Measurements from ENCODE around the gene RNU6-7.

Gene RNU6-7

DNA sequence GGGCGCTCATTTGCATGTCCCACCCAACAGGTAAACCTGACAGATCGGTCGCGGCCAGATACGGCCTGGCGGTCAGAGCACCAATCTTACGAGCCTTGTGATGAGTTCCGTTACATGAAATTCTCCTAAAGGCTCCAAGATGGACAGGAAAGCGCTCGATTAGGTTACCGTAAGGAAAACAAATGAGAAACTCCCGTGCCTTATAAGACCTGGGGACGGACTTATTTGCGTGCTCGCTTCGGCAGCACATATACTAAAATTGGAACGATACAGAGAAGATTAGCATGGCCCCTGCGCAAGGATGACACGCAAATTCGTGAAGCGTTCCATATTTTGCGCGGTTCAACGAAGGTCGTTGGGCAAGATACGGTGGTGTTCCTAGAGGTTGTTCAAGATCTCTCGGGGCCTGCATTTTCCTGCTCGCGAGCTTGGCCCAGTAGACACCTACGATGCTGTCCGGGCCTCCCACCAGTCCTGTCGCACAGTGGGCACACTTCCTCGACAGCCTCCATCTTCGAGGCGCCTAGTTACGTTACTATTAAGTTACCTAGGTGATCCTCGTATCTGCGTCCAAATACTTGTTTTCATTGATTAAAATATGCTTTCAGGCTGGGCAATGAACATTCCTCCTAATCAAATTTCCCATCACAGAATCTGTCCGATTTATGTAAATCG, at the start of gene RNU6-7:
TSS of gene RNU6-7 (plus strand) at position 230 of the 675 bp plus-strand sequence.
- no peaks in the 10 kb centered on the region for H3K36me3 Mint-ChIP-seq
- CTCF ChIA-PET = no interaction called here
- H3K4me1 Mint-ChIP-seq = peaks cover 51% of the 10 kb centered on the region
- peak within 1 kb of the TSS; percentile 89 for H3K27ac Mint-ChIP-seq
- peak within 1 kb of the TSS; percentile 82 for H3K4me3 Mint-ChIP-seq
- H3K27me3 Mint-ChIP-seq = peaks cover 11% of the 10 kb centered on the region
- no peaks in the 10 kb centered on the region for H3K9me3 Mint-ChIP-seq
- peak; percentile 37 for DNase-seq

GRCh38 chr14:32166029-32166428, 35.8 kb upstream of the RNU6-7 start:
- no peak overlapping the region for H3K4me3 Mint-ChIP-seq
- H3K36me3 Mint-ChIP-seq = no peaks in the 10 kb centered on the region
- DNase-seq = no peak
- H3K4me1 Mint-ChIP-seq = no peaks in the 10 kb centered on the region
- CTCF ChIA-PET = no interaction called here
- no peaks in the 10 kb centered on the region for H3K9me3 Mint-ChIP-seq
- H3K27me3 Mint-ChIP-seq = no peaks in the 10 kb centered on the region
- no peak overlapping the region for H3K27ac Mint-ChIP-seq

- no peaks in the 10 kb centered on the region for H3K27me3 Mint-ChIP-seq
- no peak for DNase-seq
- CTCF ChIA-PET = no interaction called here
- no peaks in the 10 kb centered on the region for H3K4me1 Mint-ChIP-seq
- no peaks in the 10 kb centered on the region for H3K36me3 Mint-ChIP-seq
- H3K9me3 Mint-ChIP-seq = no peaks in the 10 kb centered on the region
- no peak overlapping the region for H3K27ac Mint-ChIP-seq
- no peak overlapping the region for H3K4me3 Mint-ChIP-seq
These were observed 34.9 kb upstream of the RNU6-7 start for GRCh38 chr14:32166924-32167323.

GRCh38 chr14:32167907-32168306, 33.9 kb upstream of the RNU6-7 start:
- H3K9me3 Mint-ChIP-seq = no peaks in the 10 kb centered on the region
- no peak overlapping the region for H3K4me3 Mint-ChIP-seq
- no peaks in the 10 kb centered on the region for H3K4me1 Mint-ChIP-seq
- CTCF ChIA-PET = no interaction called here
- no peaks in the 10 kb centered on the region for H3K36me3 Mint-ChIP-seq
- no peaks in the 10 kb centered on the region for H3K27me3 Mint-ChIP-seq
- no peak overlapping the region for H3K27ac Mint-ChIP-seq
- no peak for DNase-seq

DNA sequence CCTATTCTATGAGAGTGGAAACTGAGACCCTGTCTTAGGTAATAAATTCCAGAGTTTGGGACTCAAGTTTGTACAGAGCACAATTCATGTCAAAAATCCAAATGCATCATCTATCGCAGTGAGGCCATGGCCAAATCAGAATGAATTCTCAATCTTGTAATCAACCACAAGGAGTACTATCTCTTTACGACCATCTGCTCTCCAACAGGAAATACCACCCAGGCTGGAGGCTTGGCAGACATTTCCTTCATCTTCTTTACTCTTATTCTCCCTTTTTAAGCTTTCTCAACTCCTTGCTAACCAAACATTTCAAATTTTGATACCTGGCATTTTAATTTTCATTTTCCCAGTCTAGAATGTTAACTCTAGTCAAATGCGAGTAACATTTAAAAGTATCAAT, 32.7 kb upstream of the RNU6-7 start:
- no peak overlapping the region for H3K27ac Mint-ChIP-seq
- H3K27me3 Mint-ChIP-seq = no peaks in the 10 kb centered on the region
- no peak for DNase-seq
- CTCF ChIA-PET = interaction anchor here (0.9 kb wide), 1 partner anchor 12 kb away, joined by 3 read pairs; no protein-coding TSS in a partner anchor
- no peaks in the 10 kb centered on the region for H3K36me3 Mint-ChIP-seq
- H3K9me3 Mint-ChIP-seq = no peaks in the 10 kb centered on the region
- H3K4me1 Mint-ChIP-seq = no peaks in the 10 kb centered on the region
- no peak overlapping the region for H3K4me3 Mint-ChIP-seq

GRCh38 chr14:32171469-32171868, 30.4 kb upstream of the RNU6-7 start:
- Mint-ChIP-seq H3K4me1 (no peaks in the 10 kb centered on the region), H3K4me3 (no peak overlapping the region), H3K9me3 (no peaks in the 10 kb centered on the region), H3K27ac (no peak overlapping the region), H3K27me3 (no peaks in the 10 kb centered on the region), H3K36me3 (no peaks in the 10 kb centered on the region)
- CTCF ChIA-PET = no interaction called here
- no peak for DNase-seq

DNA sequence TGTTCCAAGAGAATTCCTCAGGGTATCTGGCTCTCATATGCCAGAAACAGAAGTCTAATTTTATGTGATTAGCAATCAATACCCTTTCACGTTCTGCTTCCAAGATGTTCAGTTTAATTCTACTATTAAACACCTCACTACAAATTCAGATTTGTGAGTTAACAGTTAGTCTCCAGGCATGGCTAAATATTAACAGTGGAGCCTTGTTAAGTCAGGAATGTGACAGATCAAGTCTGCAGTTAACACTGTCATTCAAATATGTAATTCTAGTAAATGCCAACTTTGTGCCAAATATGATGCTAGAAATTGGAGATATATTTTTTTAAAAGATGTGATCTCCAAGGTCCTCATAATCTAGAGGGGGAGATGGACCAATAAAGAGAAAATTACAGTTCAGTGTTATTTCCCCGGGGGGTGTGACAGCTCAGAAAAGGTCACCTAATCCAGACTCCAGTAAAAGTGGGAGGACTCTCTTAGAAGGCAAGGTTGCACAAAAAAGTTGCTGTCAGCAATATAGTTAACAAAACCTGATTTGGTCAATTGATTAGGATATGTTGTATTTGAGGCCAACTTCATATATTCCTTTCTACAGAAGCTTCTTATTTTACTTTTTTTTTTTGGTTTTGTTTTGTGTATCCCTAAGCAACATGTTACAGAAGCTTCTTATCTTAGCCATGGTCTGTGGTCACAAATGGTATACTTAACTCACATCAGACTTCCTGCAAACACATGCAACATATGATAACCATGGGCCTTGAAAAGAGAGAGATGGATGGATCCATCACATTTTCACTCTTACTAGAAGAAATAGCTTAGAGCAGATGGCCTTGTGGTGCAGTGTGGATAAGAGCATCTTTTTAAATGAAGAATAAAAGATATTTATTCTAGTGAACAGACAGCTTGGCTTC, 18.4 kb upstream of the RNU6-7 start:
- CTCF ChIA-PET = interaction anchor here (0.6 to 0.9 kb wide), 2 partner anchors 32 to 376 kb away, joined by 3 read pairs; no protein-coding TSS in a partner anchor

DNA sequence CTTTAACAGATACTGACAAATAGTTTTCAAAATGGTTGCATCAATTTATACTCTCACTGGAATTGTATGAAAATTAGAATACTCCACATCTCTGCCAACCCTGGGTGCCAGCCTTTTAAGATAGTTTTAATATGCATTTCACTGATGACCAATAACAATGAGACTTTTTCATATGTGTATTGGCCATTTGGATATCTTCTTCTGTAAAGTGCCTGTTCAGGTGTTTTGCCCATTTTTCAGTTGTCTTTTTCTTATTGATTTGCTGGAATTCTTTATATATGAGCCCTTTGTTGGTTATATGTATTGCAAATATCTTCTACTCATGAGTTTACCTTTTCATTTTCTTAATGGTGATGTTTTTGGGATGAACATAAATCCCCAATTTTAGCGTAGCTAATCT, 16.7 kb upstream of the RNU6-7 start:
- H3K9me3 Mint-ChIP-seq = peaks cover 15% of the 10 kb centered on the region
- H3K4me1 Mint-ChIP-seq = peaks cover 8% of the 10 kb centered on the region
- no peak overlapping the region for H3K27ac Mint-ChIP-seq

More for the DNA sequence above, 18.4 kb upstream of the RNU6-7 start:
- no peak for DNase-seq
- Mint-ChIP-seq H3K36me3 (peaks cover 1% of the 10 kb centered on the region), H3K27ac (no peak overlapping the region), H3K27me3 (no peaks in the 10 kb centered on the region), H3K9me3 (peaks cover 19% of the 10 kb centered on the region), H3K4me1 (peaks cover 8% of the 10 kb centered on the region), H3K4me3 (no peak overlapping the region)

GRCh38 chr14:32186248-32186647, 15.6 kb upstream of the RNU6-7 start:
- Mint-ChIP-seq H3K27me3 (no peaks in the 10 kb centered on the region), H3K4me1 (peaks cover 8% of the 10 kb centered on the region), H3K27ac (no peak overlapping the region), H3K9me3 (peaks cover 15% of the 10 kb centered on the region), H3K4me3 (no peak overlapping the region), H3K36me3 (peaks cover 1% of the 10 kb centered on the region)
- CTCF ChIA-PET = no interaction called here
- DNase-seq = no peak

More for the DNA sequence above, 16.7 kb upstream of the RNU6-7 start:
- CTCF ChIA-PET = no interaction called here
- Mint-ChIP-seq H3K27me3 (no peaks in the 10 kb centered on the region), H3K4me3 (no peak overlapping the region), H3K36me3 (peaks cover 1% of the 10 kb centered on the region)
- no peak for DNase-seq

GRCh38 chr14:32189811-32190210, 12.0 kb upstream of the RNU6-7 start:
- no peak for DNase-seq
- Mint-ChIP-seq H3K9me3 (peaks cover 8% of the 10 kb centered on the region), H3K4me1 (peaks cover 8% of the 10 kb centered on the region), H3K27me3 (no peaks in the 10 kb centered on the region), H3K4me3 (no peak overlapping the region), H3K27ac (no peak overlapping the region), H3K36me3 (peaks cover 1% of the 10 kb centered on the region)
- CTCF ChIA-PET = no interaction called here

DNA sequence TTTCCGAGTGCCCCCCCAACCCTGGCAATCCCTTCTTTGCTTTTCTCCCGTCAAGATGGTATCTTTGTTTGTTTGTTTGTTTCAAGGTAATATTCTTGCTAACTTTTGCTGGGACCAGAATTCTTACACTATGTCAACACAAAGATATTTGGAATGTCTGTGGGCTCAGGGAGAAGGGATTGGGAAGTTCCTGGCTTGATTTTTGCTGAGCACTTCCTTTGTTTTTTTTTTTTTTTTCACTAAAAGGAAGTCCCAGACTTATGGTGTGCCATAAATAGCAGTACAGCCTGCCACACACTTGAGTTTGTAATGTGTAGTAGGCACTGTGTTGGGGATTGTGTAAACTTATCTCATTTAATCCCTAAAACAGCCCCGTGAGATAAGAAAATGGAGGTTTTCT, 11.2 kb upstream of the RNU6-7 start:
- Mint-ChIP-seq H3K9me3 (peaks cover 3% of the 10 kb centered on the region), H3K4me1 (peaks cover 8% of the 10 kb centered on the region), H3K4me3 (no peak overlapping the region), H3K27me3 (no peaks in the 10 kb centered on the region), H3K27ac (no peak overlapping the region), H3K36me3 (peaks cover 1% of the 10 kb centered on the region)
- CTCF ChIA-PET = interaction anchor here (0.7 kb wide), 1 partner anchor 31 kb away, joined by 3 read pairs; no protein-coding TSS in a partner anchor
- no peak for DNase-seq

DNA sequence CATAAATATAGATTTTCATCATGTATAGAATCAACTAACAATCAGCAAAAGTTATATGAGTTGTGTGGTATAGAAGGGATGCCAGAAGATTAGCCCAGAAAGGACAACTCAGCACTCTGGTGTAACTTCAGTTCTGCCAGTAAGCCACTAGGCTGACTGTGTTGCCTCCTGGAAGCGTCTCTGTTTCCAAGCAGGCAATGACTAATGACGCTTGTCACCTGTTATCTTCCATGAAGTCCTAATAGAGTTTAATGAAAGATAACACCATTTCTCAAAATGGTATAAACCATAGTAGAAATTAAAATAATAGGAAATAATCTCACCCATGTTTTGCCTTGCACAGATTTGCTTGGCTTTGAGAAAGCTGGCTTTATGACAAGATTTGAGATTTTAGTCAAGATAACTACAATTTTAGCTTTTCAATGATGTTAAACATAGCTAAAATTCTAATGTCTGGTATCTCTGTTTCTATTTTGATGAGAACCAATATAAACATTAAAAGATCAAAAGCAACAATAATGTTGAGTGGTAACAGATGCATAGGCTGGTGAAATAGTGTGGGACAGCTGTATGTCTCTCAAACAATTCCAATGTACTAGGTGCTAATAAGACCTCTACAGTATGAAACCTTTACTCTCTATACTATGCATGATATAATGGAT, 9.0 kb upstream of the RNU6-7 start:
- Mint-ChIP-seq H3K27me3 (peaks cover 4% of the 10 kb centered on the region), H3K36me3 (no peaks in the 10 kb centered on the region), H3K4me3 (no peak overlapping the region), H3K9me3 (no peaks in the 10 kb centered on the region), H3K4me1 (no peaks in the 10 kb centered on the region), H3K27ac (no peak overlapping the region)
- CTCF ChIA-PET = no interaction called here
- DNase-seq = no peak

DNA sequence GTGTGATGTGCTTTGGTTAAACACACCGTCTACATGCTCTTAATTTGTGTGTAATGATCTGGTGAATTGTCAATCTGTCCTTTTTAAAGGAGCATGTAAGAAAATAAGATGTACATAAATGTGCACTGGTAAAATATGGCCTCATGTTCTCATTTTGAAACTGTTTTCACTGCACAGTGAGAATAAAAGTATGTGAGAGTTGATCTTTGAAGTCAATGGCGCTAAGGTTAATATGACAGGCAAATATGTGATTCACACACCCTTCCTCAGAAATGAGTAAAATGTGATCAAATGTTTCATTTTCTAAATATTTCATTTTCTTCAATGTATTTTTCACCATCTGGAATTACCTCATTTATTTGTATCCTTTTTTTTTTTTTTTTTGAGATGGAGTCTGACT, 8.3 kb upstream of the RNU6-7 start:
- Mint-ChIP-seq H3K36me3 (no peaks in the 10 kb centered on the region), H3K27ac (no peak overlapping the region), H3K4me1 (peaks cover 2% of the 10 kb centered on the region), H3K4me3 (no peak overlapping the region), H3K9me3 (no peaks in the 10 kb centered on the region), H3K27me3 (peaks cover 4% of the 10 kb centered on the region)
- CTCF ChIA-PET = no interaction called here
- no peak for DNase-seq

- Mint-ChIP-seq H3K27me3 (peaks cover 4% of the 10 kb centered on the region), H3K9me3 (no peaks in the 10 kb centered on the region), H3K4me3 (no peak overlapping the region), H3K36me3 (no peaks in the 10 kb centered on the region), H3K27ac (no peak overlapping the region), H3K4me1 (peaks cover 7% of the 10 kb centered on the region)
- DNase-seq = no peak
- CTCF ChIA-PET = no interaction called here
These were observed 6.2 kb upstream of the RNU6-7 start for GRCh38 chr14:32195636-32196035.
